MM.1S (cell line): Measurements from ENCODE around the gene NEDD4L.

Source experiments
- DNase-seq: peaks from one replicate; pipeline ENCODE4 v3.0.0-alpha.2; 2015
- H2AFZ ChIP-seq: fragments of 300-600 bp; sonication (generic); 2 replicates; pipeline ENCODE4 v1.6.0; 2016; ENCODE audit warnings: antibody characterized with exemption, low read length
- H3F3A ChIP-seq: fragments of 300-600 bp; sonication (generic); 2 replicates; pipeline ENCODE4 v1.6.1; 2016; ENCODE audit warnings: mild to moderate bottlenecking, antibody characterized with exemption, low read length, moderate library complexity, mixed read lengths; ENCODE audit not compliant: insufficient read depth
- H3K27ac ChIP-seq: fragments of 300-600 bp; sonication (generic); 2 replicates; pipeline ENCODE4 v1.5.1; 2016; ENCODE audit warnings: mild to moderate bottlenecking, low read length
- H3K27me3 ChIP-seq: fragments of 300-600 bp; sonication (generic); replicated peaks from 2 replicates; pipeline ENCODE4 v1.6.0; 2016; ENCODE audit warnings: low read length; ENCODE audit not compliant: insufficient read depth
- H3K36me3 ChIP-seq: fragments of 300-600 bp; sonication (generic); replicated peaks from 2 replicates; pipeline ENCODE4 v1.6.1; 2016; ENCODE audit warnings: mild to moderate bottlenecking, low read length, mixed read lengths; ENCODE audit not compliant: insufficient read depth
- H3K4me1 ChIP-seq: fragments of 300-600 bp; sonication (generic); 2 replicates; pipeline ENCODE4 v1.6.1; 2016; ENCODE audit warnings: low read length, mixed read lengths
- H3K4me2 ChIP-seq: fragments of 300-600 bp; sonication (generic); 2 replicates; pipeline ENCODE4 v1.6.0; 2016; ENCODE audit warnings: low read depth, low read length
- H3K4me3 ChIP-seq: fragments of 300-600 bp; sonication (generic); 2 replicates; pipeline ENCODE4 v1.5.1; 2016; ENCODE audit warnings: low read length, mixed read lengths
- H3K79me2 ChIP-seq: fragments of 300-600 bp; sonication (generic); 2 replicates; pipeline ENCODE4 v1.6.1; 2016; ENCODE audit warnings: mixed run types, low read length, mixed read lengths
- H3K9ac ChIP-seq: fragments of 300-600 bp; sonication (generic); 2 replicates; pipeline ENCODE4 v1.6.1; 2016; ENCODE audit warnings: low read length, mixed read lengths
- H3K9me2 ChIP-seq: fragments of 300-600 bp; sonication (generic); replicated peaks from 2 replicates; pipeline ENCODE4 v1.6.1; 2016; ENCODE audit warnings: mild to moderate bottlenecking, low read length, mixed read lengths; ENCODE audit not compliant: insufficient read depth
- H3K9me3 ChIP-seq: fragments of 300-600 bp; sonication (generic); replicated peaks from 2 replicates; pipeline ENCODE4 v1.6.1; 2016; ENCODE audit warnings: mild to moderate bottlenecking, low read length, mixed read lengths; ENCODE audit not compliant: insufficient read depth
- H4K20me1 ChIP-seq: fragments of 300-600 bp; sonication (generic); 2 replicates; pipeline ENCODE4 v1.6.1; 2016; ENCODE audit warnings: mild to moderate bottlenecking, low read length, moderate library complexity, mixed read lengths; ENCODE audit not compliant: insufficient read depth
- EZH2 ChIP-seq: fragments of 300-600 bp; sonication (generic); optimal IDR thresholded peaks from 2 replicates; pipeline ENCODE3; 2017; ENCODE audit warnings: low read depth, mild to moderate bottlenecking, antibody characterized with exemption, low read length, mixed read lengths
- EZH2phosphoT487 ChIP-seq: fragments of 300-600 bp; sonication (generic); IDR thresholded peaks from 2 replicates; pipeline ENCODE4 v1.6.1; 2018; ENCODE audit warnings: antibody characterized with exemption, low read length
- TF ChIP-seq, protein P1 (sequence below): fragments of 300-600 bp; sonication (generic); IDR thresholded peaks from 2 replicates; pipeline ENCODE4 v1.5.1; 2016; ENCODE audit warnings: antibody characterized with exemption, low read length, mixed read lengths

The NEDD4L gene

GRCh38 chr18:58369616-58370015, 325.6 kb downstream of the NEDD4L start:
- no peak for TF ChIP-seq EZH2phosphoT487
- TF ChIP-seq, protein P1, sequence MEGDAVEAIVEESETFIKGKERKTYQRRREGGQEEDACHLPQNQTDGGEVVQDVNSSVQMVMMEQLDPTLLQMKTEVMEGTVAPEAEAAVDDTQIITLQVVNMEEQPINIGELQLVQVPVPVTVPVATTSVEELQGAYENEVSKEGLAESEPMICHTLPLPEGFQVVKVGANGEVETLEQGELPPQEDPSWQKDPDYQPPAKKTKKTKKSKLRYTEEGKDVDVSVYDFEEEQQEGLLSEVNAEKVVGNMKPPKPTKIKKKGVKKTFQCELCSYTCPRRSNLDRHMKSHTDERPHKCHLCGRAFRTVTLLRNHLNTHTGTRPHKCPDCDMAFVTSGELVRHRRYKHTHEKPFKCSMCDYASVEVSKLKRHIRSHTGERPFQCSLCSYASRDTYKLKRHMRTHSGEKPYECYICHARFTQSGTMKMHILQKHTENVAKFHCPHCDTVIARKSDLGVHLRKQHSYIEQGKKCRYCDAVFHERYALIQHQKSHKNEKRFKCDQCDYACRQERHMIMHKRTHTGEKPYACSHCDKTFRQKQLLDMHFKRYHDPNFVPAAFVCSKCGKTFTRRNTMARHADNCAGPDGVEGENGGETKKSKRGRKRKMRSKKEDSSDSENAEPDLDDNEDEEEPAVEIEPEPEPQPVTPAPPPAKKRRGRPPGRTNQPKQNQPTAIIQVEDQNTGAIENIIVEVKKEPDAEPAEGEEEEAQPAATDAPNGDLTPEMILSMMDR, result no peak
- no peak for TF ChIP-seq EZH2
- H3K36me3 ChIP-seq, result no peaks in the 10 kb centered on the region
- no peaks in the 10 kb centered on the region for H3K9me3 ChIP-seq
- no peaks in the 10 kb centered on the region for H3K9me2 ChIP-seq
- H3F3A ChIP-seq, result no peaks in the 10 kb centered on the region
- H3K9ac ChIP-seq, result no peak overlapping the region
- H3K27me3 ChIP-seq, result no peaks in the 10 kb centered on the region
- no peak overlapping the region for H3K4me3 ChIP-seq
- no peaks in the 10 kb centered on the region for H3K4me1 ChIP-seq
- no peak overlapping the region for H3K27ac ChIP-seq
- no peaks in the 10 kb centered on the region for H4K20me1 ChIP-seq
- no peak for DNase-seq
- no peak overlapping the region for H2AFZ ChIP-seq
- H3K4me2 ChIP-seq, result no peak overlapping the region
- no peaks in the 10 kb centered on the region for H3K79me2 ChIP-seq

- no peaks in the 10 kb centered on the region for H3K36me3 ChIP-seq
- no peak for DNase-seq
Measured at GRCh38 chr18:58370038-58370580, 326.1 kb downstream of the NEDD4L start.

DNA sequence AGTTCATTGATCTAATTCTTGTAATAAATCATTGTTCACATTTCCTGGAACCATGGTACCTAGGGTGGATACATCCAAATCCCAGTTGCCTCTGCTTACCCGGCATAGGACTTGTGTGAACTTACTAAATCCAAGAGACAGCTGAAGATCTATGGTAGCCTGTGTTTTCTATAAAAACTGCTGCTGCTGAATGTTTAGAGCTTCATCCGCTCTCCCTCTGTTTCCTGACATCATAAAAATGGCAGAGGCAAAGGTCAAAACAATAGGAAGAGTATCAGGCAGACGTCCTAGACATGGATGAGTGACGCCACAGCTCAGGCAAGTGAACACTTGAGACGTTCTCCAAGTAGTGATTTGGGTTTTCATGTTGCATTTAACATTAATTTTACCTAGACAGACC, 326.6 kb downstream of the NEDD4L start:
- Histone ChIP-seq H3K36me3 (no peaks in the 10 kb centered on the region), H3F3A (no peaks in the 10 kb centered on the region), H3K9me2 (no peaks in the 10 kb centered on the region)

More at GRCh38 chr18:58370038-58370580, 326.1 kb downstream of the NEDD4L start:
- Histone ChIP-seq H3K9ac (no peak overlapping the region), H3K4me1 (no peaks in the 10 kb centered on the region), H3F3A (no peaks in the 10 kb centered on the region), H3K9me3 (no peaks in the 10 kb centered on the region), H3K79me2 (no peaks in the 10 kb centered on the region), H2AFZ (no peak overlapping the region), H3K27ac (no peak overlapping the region), H3K9me2 (no peaks in the 10 kb centered on the region), H3K4me2 (no peak overlapping the region), H3K27me3 (no peaks in the 10 kb centered on the region), H3K4me3 (no peak overlapping the region), H4K20me1 (no peaks in the 10 kb centered on the region)
- TF ChIP-seq, protein P1, result no peak
- TF ChIP-seq EZH2 (no peak), EZH2phosphoT487 (no peak)

More for the DNA sequence above, 326.6 kb downstream of the NEDD4L start:
- Histone ChIP-seq H4K20me1 (no peaks in the 10 kb centered on the region), H3K4me1 (no peaks in the 10 kb centered on the region), H3K4me2 (no peak overlapping the region), H3K4me3 (no peak overlapping the region), H3K27ac (no peak overlapping the region), H2AFZ (no peak overlapping the region), H3K9me3 (no peaks in the 10 kb centered on the region), H3K27me3 (no peaks in the 10 kb centered on the region), H3K79me2 (no peaks in the 10 kb centered on the region), H3K9ac (no peak overlapping the region)
- TF ChIP-seq, protein P1, result no peak
- TF ChIP-seq EZH2phosphoT487 (no peak), EZH2 (no peak)
- no peak for DNase-seq
